ENCODE results near the gene UBAC1. TPM values are rescaled to one million over a fixed set of nuclear protein-coding genes. Genes with fewer than 3 reads are reported as not detected.

Gene UBAC1
- polyA plus RNA-seq, 1 donor (not counting 4 experiments of a cell fraction or from before 2014, with no cell fraction given): 50.7 TPM

- peaks cover 4% of the 10 kb centered on the region for H4K20me1 ChIP-seq (ENCODE audit: control insufficient read depth, extremely low read depth, insufficient read depth, low read length)
- no peak overlapping the region for H3K27ac ChIP-seq (ENCODE audit: control insufficient read depth, insufficient read depth, low read length)
- DNase-seq (ENCODE audit: low read depth, low spot score) (no peak), FAIRE-seq (no peak)
- TF ChIP-seq, protein P1, sequence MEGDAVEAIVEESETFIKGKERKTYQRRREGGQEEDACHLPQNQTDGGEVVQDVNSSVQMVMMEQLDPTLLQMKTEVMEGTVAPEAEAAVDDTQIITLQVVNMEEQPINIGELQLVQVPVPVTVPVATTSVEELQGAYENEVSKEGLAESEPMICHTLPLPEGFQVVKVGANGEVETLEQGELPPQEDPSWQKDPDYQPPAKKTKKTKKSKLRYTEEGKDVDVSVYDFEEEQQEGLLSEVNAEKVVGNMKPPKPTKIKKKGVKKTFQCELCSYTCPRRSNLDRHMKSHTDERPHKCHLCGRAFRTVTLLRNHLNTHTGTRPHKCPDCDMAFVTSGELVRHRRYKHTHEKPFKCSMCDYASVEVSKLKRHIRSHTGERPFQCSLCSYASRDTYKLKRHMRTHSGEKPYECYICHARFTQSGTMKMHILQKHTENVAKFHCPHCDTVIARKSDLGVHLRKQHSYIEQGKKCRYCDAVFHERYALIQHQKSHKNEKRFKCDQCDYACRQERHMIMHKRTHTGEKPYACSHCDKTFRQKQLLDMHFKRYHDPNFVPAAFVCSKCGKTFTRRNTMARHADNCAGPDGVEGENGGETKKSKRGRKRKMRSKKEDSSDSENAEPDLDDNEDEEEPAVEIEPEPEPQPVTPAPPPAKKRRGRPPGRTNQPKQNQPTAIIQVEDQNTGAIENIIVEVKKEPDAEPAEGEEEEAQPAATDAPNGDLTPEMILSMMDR (optimal IDR thresholded peaks at IDR 0.05 in 1 of 3, IDR thresholded peaks at IDR 0.05 in 1 of 3, conservative IDR thresholded peaks at IDR 0.05 in 1 of 3; ENCODE audit: extremely low read depth in 1 of 3, insufficient read depth in 2 of 3, low read length in 3 of 3): no peak
- no peak for TF ChIP-seq EZH2 (IDR thresholded peaks at IDR 0.05; ENCODE audit: low read length)
- no peak overlapping the region for H3K9ac ChIP-seq (ENCODE audit: control insufficient read depth, extremely low read depth, insufficient read depth, low read length)
- H3K27me3 ChIP-seq (ENCODE audit: control insufficient read depth, extremely low read depth, insufficient read depth, low read length): no peaks in the 10 kb centered on the region
- no peak overlapping the region for H3K4me3 ChIP-seq (ENCODE audit: control insufficient read depth in 2 of 3, extremely low read depth in 1 of 3, insufficient read depth in 2 of 3, low read depth in 1 of 3, low read length in 3 of 3)
- H3K4me2 ChIP-seq (ENCODE audit: control insufficient read depth, extremely low read depth, insufficient read depth, low read depth, low read length): no peak overlapping the region
- H3K9me3 ChIP-seq (ENCODE audit: control insufficient read depth, low read depth, low read length): no peaks in the 10 kb centered on the region
- H3K4me1 ChIP-seq (ENCODE audit: control insufficient read depth, extremely low read depth, insufficient read depth, low read length): peaks cover 16% of the 10 kb centered on the region
- no peaks in the 10 kb centered on the region for H3K9me1 ChIP-seq (ENCODE audit: control insufficient read depth, extremely low read depth, insufficient read depth, low read length)
- peaks cover 0 to 9% of the 10 kb centered on the region in 2 experiments for H3K36me3 ChIP-seq (ENCODE audit: control insufficient read depth in 2 of 2, extremely low read depth in 1 of 2, insufficient read depth in 2 of 2, low read length in 2 of 2)
- H2AFZ ChIP-seq (ENCODE audit: control insufficient read depth, low read length): no peak overlapping the region
- peaks cover 96% of the 10 kb centered on the region for H3K79me2 ChIP-seq (ENCODE audit: control insufficient read depth, insufficient read depth, low read length)
- dilution Hi-C loops (cut with MboI; ENCODE audit: extremely low pct_ligation_motif_present, low sequenced_read_pairs): no loop called here
These were observed 62.4 kb downstream of the UBAC1 start for GRCh38 chr9:135898634-135899407.

- H3K9me3 ChIP-seq (ENCODE audit: control insufficient read depth, low read depth, low read length): no peaks in the 10 kb centered on the region
- peaks cover 2% of the 10 kb centered on the region for H3K9me1 ChIP-seq (ENCODE audit: control insufficient read depth, extremely low read depth, insufficient read depth, low read length)
- no peak overlapping the region for H3K4me3 ChIP-seq (ENCODE audit: control insufficient read depth in 2 of 3, extremely low read depth in 1 of 3, insufficient read depth in 2 of 3, low read depth in 1 of 3, low read length in 3 of 3)
- no peak overlapping the region for H3K27ac ChIP-seq (ENCODE audit: control insufficient read depth, insufficient read depth, low read length)
- no peak overlapping the region for H2AFZ ChIP-seq (ENCODE audit: control insufficient read depth, low read length)
- peaks cover 11% of the 10 kb centered on the region for H4K20me1 ChIP-seq (ENCODE audit: control insufficient read depth, extremely low read depth, insufficient read depth, low read length)
- peaks cover 92% of the 10 kb centered on the region for H3K79me2 ChIP-seq (ENCODE audit: control insufficient read depth, insufficient read depth, low read length)
- DNase-seq (ENCODE audit: low read depth, low spot score): no peak
- peaks cover 0 to 6% of the 10 kb centered on the region in 2 experiments for H3K36me3 ChIP-seq (ENCODE audit: control insufficient read depth in 2 of 2, extremely low read depth in 1 of 2, insufficient read depth in 2 of 2, low read length in 2 of 2)
- FAIRE-seq: no peak
- peaks cover 3% of the 10 kb centered on the region for H3K4me1 ChIP-seq (ENCODE audit: control insufficient read depth, extremely low read depth, insufficient read depth, low read length)
- H3K4me2 ChIP-seq (ENCODE audit: control insufficient read depth, extremely low read depth, insufficient read depth, low read depth, low read length): no peak overlapping the region
- H3K9ac ChIP-seq (ENCODE audit: control insufficient read depth, extremely low read depth, insufficient read depth, low read length): no peak overlapping the region
- dilution Hi-C loops (cut with MboI; ENCODE audit: extremely low pct_ligation_motif_present, low sequenced_read_pairs): no loop called here
- H3K27me3 ChIP-seq (ENCODE audit: control insufficient read depth, extremely low read depth, insufficient read depth, low read length): no peaks in the 10 kb centered on the region
- TF ChIP-seq, protein P1 (optimal IDR thresholded peaks at IDR 0.05 in 1 of 3, IDR thresholded peaks at IDR 0.05 in 1 of 3, conservative IDR thresholded peaks at IDR 0.05 in 1 of 3; ENCODE audit: extremely low read depth in 1 of 3, insufficient read depth in 2 of 3, low read length in 3 of 3): no peak
- no peak for TF ChIP-seq EZH2 (IDR thresholded peaks at IDR 0.05; ENCODE audit: low read length)
These were observed 64.5 kb downstream of the UBAC1 start for GRCh38 chr9:135896626-135897025.
